Measurements from ENCODE around the gene DPYD. TPM values are rescaled to one million over a fixed set of nuclear protein-coding genes. Genes with fewer than 3 reads are reported as not detected.

DPYD gene
- total and polyA plus RNA-seq, 11 donors: 2.6 to 38.4 (median 7.8) TPM

DNA sequence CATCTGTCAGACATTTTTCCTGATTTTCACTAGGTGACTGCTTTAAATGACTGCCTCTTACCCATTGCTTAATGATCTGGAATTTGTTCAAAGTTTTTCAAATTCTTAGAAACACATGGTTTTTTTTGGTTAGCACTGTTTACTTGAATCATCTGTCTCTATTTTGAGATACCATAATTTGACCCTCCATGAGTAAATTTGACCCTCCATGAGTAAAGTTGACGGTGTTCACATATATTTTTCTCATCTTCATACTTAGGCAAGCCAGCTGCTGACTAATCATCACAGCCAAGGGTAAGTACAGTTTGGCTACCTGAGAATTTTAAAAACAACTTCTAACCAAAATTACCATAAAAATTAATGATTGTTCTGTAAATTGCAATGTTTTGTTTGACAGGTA is 612.7 kb downstream of the DPYD start:
- H3K4me1 ChIP-seq: no peaks in the 10 kb centered on the region
- TF ChIP-seq CTCF (IDR thresholded peaks at IDR 0.05) (no peak), POLR2A (IDR thresholded peaks at IDR 0.05) (no peak)
- no peaks in the 10 kb centered on the region for H3K27me3 ChIP-seq
- DNase-seq: no peak
- no peaks in the 10 kb centered on the region for H3K9me3 ChIP-seq
- peaks cover 0 to 21% (median 0%) of the 10 kb centered on the region in 9 donors for H3K36me3 ChIP-seq
- H3K4me3 ChIP-seq: no peak overlapping the region
- no peak for ATAC-seq
- H3K27ac ChIP-seq: no peak overlapping the region
- intact Hi-C loops (cut with DNase I): no loop called here
- 88 to 93% (median 92%) methylated on average over 1 of the region's 1 CpG for WGBS, 4 donors

GRCh38 chr1:97307568-97307967 is 613.3 kb downstream of the DPYD start:
- intact Hi-C loops (cut with DNase I): no loop called here
- Histone ChIP-seq H3K27me3 (no peaks in the 10 kb centered on the region), H3K4me3 (no peak overlapping the region), H3K36me3 (peaks cover 0 to 21% (median 0%) of the 10 kb centered on the region in 9 donors), H3K27ac (no peak overlapping the region), H3K9me3 (no peaks in the 10 kb centered on the region), H3K4me1 (no peaks in the 10 kb centered on the region)
- TF ChIP-seq POLR2A (IDR thresholded peaks at IDR 0.05) (no peak), CTCF (IDR thresholded peaks at IDR 0.05) (no peak)
- ATAC-seq: no peak
- DNase-seq: no peak

- ATAC-seq: no peak
- Histone ChIP-seq H3K4me1 (no peaks in the 10 kb centered on the region), H3K9me3 (no peaks in the 10 kb centered on the region), H3K27me3 (no peaks in the 10 kb centered on the region), H3K4me3 (no peak overlapping the region), H3K27ac (no peak overlapping the region), H3K36me3 (peaks cover 0 to 21% (median 0%) of the 10 kb centered on the region in 9 donors)
- intact Hi-C loops (cut with DNase I): no loop called here
- no peak for DNase-seq
- no peak for TF ChIP-seq POLR2A (IDR thresholded peaks at IDR 0.05)
- TF ChIP-seq CTCF (IDR thresholded peaks at IDR 0.05): no peak
- 91 to 96% (median 93%) methylated on average over 2 of the region's 2 CpGs for WGBS, 4 donors
Observed at GRCh38 chr1:97307151-97307550, 613.7 kb downstream of the DPYD start.

DNA sequence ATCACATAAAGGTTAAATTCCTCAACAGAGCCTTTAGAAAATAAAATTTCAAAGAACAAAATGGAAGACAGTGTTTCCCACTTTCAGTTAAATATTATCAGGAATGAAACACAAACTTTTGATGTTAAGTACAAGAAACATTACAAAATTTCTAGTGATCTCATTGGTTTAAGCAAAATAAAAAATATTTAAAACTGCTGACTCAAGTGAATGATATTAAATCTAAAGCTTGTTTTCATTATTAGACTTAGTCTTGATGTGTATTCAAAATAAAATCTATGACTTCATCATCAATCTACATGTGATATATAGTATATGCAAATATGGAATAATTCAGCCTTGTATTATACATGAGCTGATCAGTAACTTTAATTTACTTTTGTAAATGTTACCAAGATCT is 614.3 kb downstream of the DPYD start:
- no peak overlapping the region for H3K4me3 ChIP-seq
- TF ChIP-seq POLR2A (IDR thresholded peaks at IDR 0.05): no peak
- TF ChIP-seq CTCF (IDR thresholded peaks at IDR 0.05): no peak
- H3K27me3 ChIP-seq: no peaks in the 10 kb centered on the region
- no peaks in the 10 kb centered on the region for H3K9me3 ChIP-seq
- peaks cover 0 to 21% (median 0%) of the 10 kb centered on the region in 9 donors for H3K36me3 ChIP-seq
- no peak for ATAC-seq
- intact Hi-C loops (cut with DNase I): no loop called here
- DNase-seq: no peak
- no peaks in the 10 kb centered on the region for H3K4me1 ChIP-seq
- no peak overlapping the region for H3K27ac ChIP-seq
